ENCODE results near the gene GMDS. TPM values are rescaled to one million over a fixed set of nuclear protein-coding genes. Genes with fewer than 3 reads are reported as not detected.

The GMDS gene
- polyA plus RNA-seq, 1 donor (not counting 4 experiments of a cell fraction or from before 2014, with no cell fraction given) = 22.1 TPM

- H3K9me1 ChIP-seq (ENCODE audit: control insufficient read depth, extremely low read depth, insufficient read depth, low read length) = no peaks in the 10 kb centered on the region
- H3K9ac ChIP-seq (ENCODE audit: control insufficient read depth, extremely low read depth, insufficient read depth, low read length) = no peak overlapping the region
- H3K4me3 ChIP-seq (ENCODE audit: control insufficient read depth in 2 of 3, extremely low read depth in 1 of 3, insufficient read depth in 2 of 3, low read depth in 1 of 3, low read length in 3 of 3) = no peak overlapping the region
- H3K27ac ChIP-seq (ENCODE audit: control insufficient read depth, insufficient read depth, low read length) = no peak overlapping the region
- TF ChIP-seq, protein P1, sequence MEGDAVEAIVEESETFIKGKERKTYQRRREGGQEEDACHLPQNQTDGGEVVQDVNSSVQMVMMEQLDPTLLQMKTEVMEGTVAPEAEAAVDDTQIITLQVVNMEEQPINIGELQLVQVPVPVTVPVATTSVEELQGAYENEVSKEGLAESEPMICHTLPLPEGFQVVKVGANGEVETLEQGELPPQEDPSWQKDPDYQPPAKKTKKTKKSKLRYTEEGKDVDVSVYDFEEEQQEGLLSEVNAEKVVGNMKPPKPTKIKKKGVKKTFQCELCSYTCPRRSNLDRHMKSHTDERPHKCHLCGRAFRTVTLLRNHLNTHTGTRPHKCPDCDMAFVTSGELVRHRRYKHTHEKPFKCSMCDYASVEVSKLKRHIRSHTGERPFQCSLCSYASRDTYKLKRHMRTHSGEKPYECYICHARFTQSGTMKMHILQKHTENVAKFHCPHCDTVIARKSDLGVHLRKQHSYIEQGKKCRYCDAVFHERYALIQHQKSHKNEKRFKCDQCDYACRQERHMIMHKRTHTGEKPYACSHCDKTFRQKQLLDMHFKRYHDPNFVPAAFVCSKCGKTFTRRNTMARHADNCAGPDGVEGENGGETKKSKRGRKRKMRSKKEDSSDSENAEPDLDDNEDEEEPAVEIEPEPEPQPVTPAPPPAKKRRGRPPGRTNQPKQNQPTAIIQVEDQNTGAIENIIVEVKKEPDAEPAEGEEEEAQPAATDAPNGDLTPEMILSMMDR (optimal IDR thresholded peaks at IDR 0.05 in 1 of 3, IDR thresholded peaks at IDR 0.05 in 1 of 3, conservative IDR thresholded peaks at IDR 0.05 in 1 of 3; ENCODE audit: extremely low read depth in 1 of 3, insufficient read depth in 2 of 3, low read length in 3 of 3) = no peak
- no peak for TF ChIP-seq EZH2 (IDR thresholded peaks at IDR 0.05; ENCODE audit: low read length)
- DNase-seq (ENCODE audit: low read depth, low spot score) (no peak), FAIRE-seq (no peak)
- no peaks in the 10 kb centered on the region for H3K9me3 ChIP-seq (ENCODE audit: control insufficient read depth, low read depth, low read length)
- H3K4me2 ChIP-seq (ENCODE audit: control insufficient read depth, extremely low read depth, insufficient read depth, low read depth, low read length) = no peak overlapping the region
- no peak overlapping the region for H2AFZ ChIP-seq (ENCODE audit: control insufficient read depth, low read length)
- dilution Hi-C loops (cut with MboI; ENCODE audit: extremely low pct_ligation_motif_present, low sequenced_read_pairs) = no loop called here
- no peaks in the 10 kb centered on the region for H4K20me1 ChIP-seq (ENCODE audit: control insufficient read depth, extremely low read depth, insufficient read depth, low read length)
- no peaks in the 10 kb centered on the region for H3K79me2 ChIP-seq (ENCODE audit: control insufficient read depth, insufficient read depth, low read length)
- H3K36me3 ChIP-seq (ENCODE audit: control insufficient read depth in 2 of 2, extremely low read depth in 1 of 2, insufficient read depth in 2 of 2, low read length in 2 of 2) = no peaks in the 10 kb centered on the region
- H3K27me3 ChIP-seq (ENCODE audit: control insufficient read depth, extremely low read depth, insufficient read depth, low read length) = no peaks in the 10 kb centered on the region
- H3K4me1 ChIP-seq (ENCODE audit: control insufficient read depth, extremely low read depth, insufficient read depth, low read length) = no peaks in the 10 kb centered on the region
Measured at GRCh38 chr6:2215342-2215741, 30.1 kb downstream of the GMDS start.

DNA sequence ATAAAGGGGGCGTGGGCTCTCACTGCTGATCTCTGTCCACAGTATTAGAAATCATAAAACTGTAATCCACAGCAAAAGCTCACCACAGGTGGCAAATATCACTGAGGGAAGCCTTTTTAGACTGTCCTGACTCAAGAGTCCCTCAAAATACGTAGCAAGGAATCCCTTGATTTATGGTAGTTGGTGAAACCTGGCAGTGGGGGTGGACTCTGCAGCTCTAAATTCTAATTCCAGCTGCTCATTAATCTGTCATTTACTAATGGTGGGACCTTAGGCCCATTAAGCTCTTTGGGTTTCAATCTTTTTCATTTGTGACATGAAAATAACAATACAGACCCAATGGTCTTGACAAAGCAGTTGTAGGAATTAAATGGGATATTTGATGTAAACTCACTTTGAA, 32.3 kb downstream of the GMDS start:
- H4K20me1 ChIP-seq (ENCODE audit: control insufficient read depth, extremely low read depth, insufficient read depth, low read length) = no peaks in the 10 kb centered on the region
- no peaks in the 10 kb centered on the region for H3K9me1 ChIP-seq (ENCODE audit: control insufficient read depth, extremely low read depth, insufficient read depth, low read length)
- no peaks in the 10 kb centered on the region for H3K27me3 ChIP-seq (ENCODE audit: control insufficient read depth, extremely low read depth, insufficient read depth, low read length)
- no peak for DNase-seq (ENCODE audit: low read depth, low spot score)
- dilution Hi-C loops (cut with MboI; ENCODE audit: extremely low pct_ligation_motif_present, low sequenced_read_pairs) = no loop called here
- no peak overlapping the region for H2AFZ ChIP-seq (ENCODE audit: control insufficient read depth, low read length)
- no peaks in the 10 kb centered on the region for H3K4me1 ChIP-seq (ENCODE audit: control insufficient read depth, extremely low read depth, insufficient read depth, low read length)
- no peaks in the 10 kb centered on the region for H3K9me3 ChIP-seq (ENCODE audit: control insufficient read depth, low read depth, low read length)
- no peaks in the 10 kb centered on the region for H3K79me2 ChIP-seq (ENCODE audit: control insufficient read depth, insufficient read depth, low read length)
- no peak overlapping the region for H3K27ac ChIP-seq (ENCODE audit: control insufficient read depth, insufficient read depth, low read length)
- no peak overlapping the region for H3K4me2 ChIP-seq (ENCODE audit: control insufficient read depth, extremely low read depth, insufficient read depth, low read depth, low read length)
- TF ChIP-seq, protein P1 (optimal IDR thresholded peaks at IDR 0.05 in 1 of 3, IDR thresholded peaks at IDR 0.05 in 1 of 3, conservative IDR thresholded peaks at IDR 0.05 in 1 of 3; ENCODE audit: extremely low read depth in 1 of 3, insufficient read depth in 2 of 3, low read length in 3 of 3) = no peak
- no peak for TF ChIP-seq EZH2 (IDR thresholded peaks at IDR 0.05; ENCODE audit: low read length)
- no peak for FAIRE-seq
- H3K36me3 ChIP-seq (ENCODE audit: control insufficient read depth in 2 of 2, extremely low read depth in 1 of 2, insufficient read depth in 2 of 2, low read length in 2 of 2) = no peaks in the 10 kb centered on the region
- H3K4me3 ChIP-seq (ENCODE audit: control insufficient read depth in 2 of 3, extremely low read depth in 1 of 3, insufficient read depth in 2 of 3, low read depth in 1 of 3, low read length in 3 of 3) = no peak overlapping the region
- H3K9ac ChIP-seq (ENCODE audit: control insufficient read depth, extremely low read depth, insufficient read depth, low read length) = no peak overlapping the region

Data from keratinocyte (primary cell).